GM12878 (cell line): ENCODE measurements around the gene PGLYRP1.

ENCODE experiments used
- CTCF ChIP-seq, 3 experiments: IDR thresholded peaks in 2 of 3; conservative IDR thresholded peaks in 1 of 3; 2 replicates each; pipeline ENCODE4 v1.5.1; 2011; ENCODE audit warnings: low read depth in 3 of 3, low read length in 3 of 3, mild to moderate bottlenecking in 3 of 3, control low read depth in 2 of 3, moderate library complexity in 2 of 3, inconsistent platforms in 1 of 3, mixed read lengths in 1 of 3; ENCODE audit not compliant: control insufficient read depth in 2 of 3, insufficient read depth in 1 of 3; ENCODE audit errors: extremely low read depth in 1 of 3
- TARDBP ChIP-seq: IDR thresholded peaks from 2 replicates; pipeline ENCODE4 v1.6.1; 2016; ENCODE audit warnings: borderline replicate concordance

- no peak for TF ChIP-seq CTCF (IDR thresholded peaks at IDR 0.05 in 2 of 3, conservative IDR thresholded peaks at IDR 0.05 in 1 of 3; ENCODE audit: control insufficient read depth in 2 of 3, extremely low read depth in 1 of 3, insufficient read depth in 1 of 3, low read depth in 3 of 3, low read length in 3 of 3)
- TF ChIP-seq TARDBP: no peak
These were observed 28.3 kb downstream of the PGLYRP1 start for GRCh38 chr19:45994456-45994997.
